Heart left ventricle (tissue), 16 donors: ENCODE data around the gene MICAL3. TPM values are rescaled to one million over a fixed set of nuclear protein-coding genes. Genes with fewer than 3 reads are reported as not detected.

Source experiments
- ATAC-seq, 4 donors: fragments of 200-7000 bp; cut with Tn5 transposase; one replicate each; pipeline ENCODE4 v1.9.1; 2020 to 2022; ENCODE audit warnings: moderate library complexity in 4 of 4, mild to moderate bottlenecking in 3 of 4, moderate number of reproducible peaks in 1 of 4
- DNase-seq, 5 donors: peaks; one replicate each; pipeline ENCODE4 v3.0.0-alpha.2; 2020
- H3K27ac ChIP-seq, 12 donors: fragments of 200-600 bp; sonication (generic) in 4 of 12; one replicate each; pipeline versions ENCODE4 v1.5.0 to v1.8.0; 2016 to 2022; ENCODE audit warnings: mild to moderate bottlenecking in 2 of 12
- H3K27me3 ChIP-seq, 9 donors: fragments of 200-600 bp; sonication (generic) in 2 of 9; one replicate each; pipeline versions ENCODE4 v1.5.1 to v1.8.0; 2016 to 2022; ENCODE audit warnings: mild to moderate bottlenecking in 3 of 9
- H3K36me3 ChIP-seq, 9 donors: fragments of 200-600 bp; sonication (generic) in 2 of 9; one replicate each; pipeline versions ENCODE4 v1.5.0 to v1.8.0; 2018 to 2022; ENCODE audit warnings: mild to moderate bottlenecking in 2 of 9
- H3K4me1 ChIP-seq, 12 donors: fragments of 200-600 bp; sonication (generic) in 4 of 12; one replicate each; pipeline versions ENCODE4 v1.5.0 to v1.8.0; 2016 to 2022; ENCODE audit warnings: mild to moderate bottlenecking in 3 of 12
- H3K4me3 ChIP-seq, 12 donors: fragments of 200-600 bp; sonication (generic) in 4 of 12; one replicate each; pipeline versions ENCODE4 v1.5.0 to v1.8.0; 2017 to 2022; ENCODE audit warnings: mild to moderate bottlenecking in 9 of 12, moderate library complexity in 4 of 12
- H3K9me3 ChIP-seq, 12 donors: fragments of 200-600 bp; sonication (generic) in 4 of 12; one replicate each; pipeline versions ENCODE4 v1.5.0 to v1.8.0; 2016 to 2022; ENCODE audit warnings: mild to moderate bottlenecking in 1 of 12
- CTCF ChIP-seq, 12 donors: fragments of 200-600 bp; sonication (generic) in 4 of 12; IDR thresholded peaks; one replicate each; pipeline versions ENCODE4 v1.5.0 to v1.8.0; 2018 to 2022; ENCODE audit warnings: antibody characterized with exemption in 12 of 12, mild to moderate bottlenecking in 5 of 12
- POLR2A ChIP-seq, 2 donors: fragments of 450-650 bp; IDR thresholded peaks; one replicate each; pipeline ENCODE4 v1.6.1; 2017; ENCODE audit warnings: antibody characterized with exemption in 2 of 2, mild to moderate bottlenecking in 2 of 2, moderate library complexity in 2 of 2
- WGBS, 4 donors: extraction: QIAGEN DNeasy Blood & Tissue Kit in 2 of 4; methylation state at CpG; one replicate each; pipeline versions ENCODE4 v1.1.5 to v1.1.7; 2013 to 2018; 5-methylcytosine and 5-hydroxymethylcytosine counted together
- intact Hi-C, 10 donors: fragments of 100-400 bp; cut with DNase I; formaldehyde crosslinking; loops; one replicate each; pipeline versions ENCODE4 v1.11.1 to v1.14.2; 2022
- polyA plus RNA-seq, 2 donors: library from polyadenylated mRNA; stranded (reverse); fragments of 200-250 nt; gene quantifications; one replicate each; pipeline ENCODE4 v1.2.3, GENCODE V29; 2013
- total RNA-seq, 9 donors: library from RNA; depleted of rRNA in 2 of 9; stranded (reverse); fragments of >200 nt in 2 of 9; fragmentation: NEBNext Ultra II Directional in 3 of 9; extraction: Animal tissue kit (Norgen Biotek cat#: 25700) in 3 of 9; gene quantifications; one replicate each; pipeline versions ENCODE4 v1.1.0 to v1.2.4, GENCODE V29; 2016 to 2023
- donor health status: ischemic (EF 13 %, LVEDD 7.1; RV severe dilation, severe dysfunction).
- donor health status: healthy with polysubstance abuse.
- donor health status: DM: no; HTN: yes; CAD: no.
- donor health status: DM: no; HTN: no; CAD: no.
- donor health status: ischemic (EF 25% LVEDD 6.9; RV normal size, moderate dysfunction).
- donor health status: ischemic (EF 25% LVEDD 5.7; RV mildly dilated, moderate dysfunction).
- donor health status: healthy.
- donor health status: DM: yes; HTN: yes; CAD: no.
- donor health status: ischemic (EF 35%, LVEDD 5.7; RV mildly dilated, moderate dysfunction).
- donor health status: nonischemic (EF 11% LVEDD 7.7; RV severe dilation, severe dysfunction).
- donor health status: DM: yes; HTN: yes; CAD: no.
- donor health status: PGD.
- donor health status: ischemic (EF 29% LVEDD 5.4; RV normal size, mild dysfunction).
- donor health status: nonischemic (EF 23%, LVEDD 6.1; RV moderate dilation, normal function).

MICAL3 gene
- total and polyA plus RNA-seq, 11 donors = 41.3 to 125 (median 83.3) TPM

- Histone ChIP-seq H3K27me3 (no peaks in the 10 kb centered on the region), H3K36me3 (no peaks in the 10 kb centered on the region), H3K9me3 (no peaks in the 10 kb centered on the region), H3K4me1 (peaks cover 9 to 97% (median 70%) of the 10 kb centered on the region in 12 donors), H3K27ac (peak overlapping the region in 11 of 12 donors; percentile 15 to 93 (median 82)), H3K4me3 (no peak overlapping the region)
- no peak for DNase-seq
- ATAC-seq = peak in 2 of 4 donors; percentile 16 to 23
- TF ChIP-seq POLR2A (IDR thresholded peaks at IDR 0.05) (no peak), CTCF (IDR thresholded peaks at IDR 0.05) (no peak)
- 56 to 76% (median 67%) methylated on average over 9 of the region's 9 CpGs for WGBS, 4 donors
- intact Hi-C loops = loop anchor here in 1 of 10 donors (10.0 kb wide), 1 partner anchor 61 kb away; no protein-coding TSS in a partner anchor
These were observed 80.1 kb downstream of the MICAL3 start for GRCh38 chr22:17944256-17944655.

GRCh38 chr22:17943533-17944249, 80.7 kb downstream of the MICAL3 start:
- ATAC-seq (peak in 1 of 4 donors; percentile 19), DNase-seq (no peak)
- Histone ChIP-seq H3K4me3 (no peak overlapping the region), H3K27me3 (no peaks in the 10 kb centered on the region), H3K9me3 (no peaks in the 10 kb centered on the region), H3K36me3 (no peaks in the 10 kb centered on the region), H3K27ac (peak overlapping the region in 11 of 12 donors; percentile 15 to 93 (median 82)), H3K4me1 (peaks cover 9 to 97% (median 73%) of the 10 kb centered on the region in 12 donors)
- 53 to 66% (median 59%) methylated on average over 5 to 6 of the region's 6 CpGs for WGBS, 4 donors
- TF ChIP-seq POLR2A (IDR thresholded peaks at IDR 0.05) = no peak
- no peak for TF ChIP-seq CTCF (IDR thresholded peaks at IDR 0.05)
- intact Hi-C loops = loop anchor here in 2 of 10 donors (2.0 to 10.0 kb wide), 2 partner anchors 31 to 61 kb away; no protein-coding TSS in a partner anchor

GRCh38 chr22:17942721-17943120, 81.6 kb downstream of the MICAL3 start:
- DNase-seq = peak in 1 of 5 donors; percentile 22
- H3K36me3 ChIP-seq = no peaks in the 10 kb centered on the region
- peak overlapping the region; percentile 42 to 93 (median 80) for H3K27ac ChIP-seq
- TF ChIP-seq CTCF (IDR thresholded peaks at IDR 0.05) (no peak), POLR2A (IDR thresholded peaks at IDR 0.05) (no peak)
- H3K4me1 ChIP-seq = peaks cover 9 to 98% (median 79%) of the 10 kb centered on the region in 12 donors
- no peak for ATAC-seq
- H3K27me3 ChIP-seq = no peaks in the 10 kb centered on the region
- intact Hi-C loops = loop anchor here in 2 of 10 donors (2.0 to 10.0 kb wide), 2 partner anchors 30 to 62 kb away; no protein-coding TSS in a partner anchor
- no peaks in the 10 kb centered on the region for H3K9me3 ChIP-seq
- WGBS, 4 donors = 60 to 77% (median 69%) methylated on average over 7 to 8 of the region's 8 CpGs
- no peak overlapping the region for H3K4me3 ChIP-seq
